Ascending aorta (tissue), 1 donor: Measurements from ENCODE around the gene ZNF860. TPM values are rescaled to one million over a fixed set of nuclear protein-coding genes. Genes with fewer than 3 reads are reported as not detected.

Experiments
- total RNA-seq: library from RNA; depleted of rRNA; stranded (reverse); fragments of >200 nt; gene quantifications from one replicate; pipeline ENCODE4 v1.1.0, GENCODE V29; 2016

ZNF860 gene
- total RNA-seq, 1 donor from 2014 or later: 0.43 TPM

Other genes starting within 250 kb of the ZNF860 start
- gene OSBPL10, start 488 bp upstream of the ZNF860 start, total RNA-seq: 169 TPM
- 14.4 TPM for gene GPD1L, start 124.9 kb downstream of the ZNF860 start, total RNA-seq